Osteocyte (in vitro differentiated cells): ENCODE data around the gene ZNF716. TPM values are rescaled to one million over a fixed set of nuclear protein-coding genes. Genes with fewer than 3 reads are reported as not detected.
A peak's percentile ranks its signal among the peaks of the same experiment; 100 is the strongest.
"Not testable (repeated sequence)": the region's sequence is repeated elsewhere in the genome, so short reads cannot be mapped to it uniquely, and the experiment has no call there.

Experiments used
- DNase-seq: peaks from one replicate; pipeline ENCODE4 v3.0.0; 2021; ENCODE audit warnings: mixed read lengths; ENCODE audit not compliant: unreplicated experiment; ENCODE audit errors: extremely low spot score
- H3K27ac Mint-ChIP-seq: one replicate; pipeline ENCODE4 v1.8.0; 2021; ENCODE audit warnings: mild to moderate bottlenecking, mixed read lengths; ENCODE audit not compliant: unreplicated experiment
- H3K27me3 Mint-ChIP-seq: one replicate; pipeline ENCODE4 v1.8.0; 2021; ENCODE audit warnings: mixed read lengths; ENCODE audit not compliant: unreplicated experiment
- H3K36me3 Mint-ChIP-seq: one replicate; pipeline ENCODE4 v1.8.0; 2021; ENCODE audit warnings: mixed read lengths; ENCODE audit not compliant: unreplicated experiment
- H3K4me1 Mint-ChIP-seq: one replicate; pipeline ENCODE4 v1.8.0; 2021; ENCODE audit warnings: mixed read lengths; ENCODE audit not compliant: unreplicated experiment
- H3K4me3 Mint-ChIP-seq: one replicate; pipeline ENCODE4 v1.8.0; 2021; ENCODE audit warnings: mild to moderate bottlenecking, moderate library complexity, mixed read lengths; ENCODE audit not compliant: unreplicated experiment
- H3K9me3 Mint-ChIP-seq: one replicate; pipeline ENCODE4 v1.8.0; 2021; ENCODE audit warnings: mixed read lengths; ENCODE audit not compliant: unreplicated experiment
- long read RNA-seq: library from polyadenylated mRNA; unstranded; transcript quantifications from one replicate; pipeline ENCODE4 v2.0.0, GENCODE V29; 2021
- total RNA-seq: library from RNA; stranded (reverse); gene quantifications from 2 replicates; pipeline ENCODE4 v1.2.1, GENCODE V29; 2021
- TF ChIP-seq, protein P1 (sequence below): fragments of 200-600 bp; sonication (generic); IDR thresholded peaks from 2 replicates; pipeline ENCODE4 v1.5.0; 2021; ENCODE audit warnings: antibody characterized with exemption, mild to moderate bottlenecking, moderate library complexity

ZNF716 gene
- total RNA-seq: not detected in 2 replicates
- long read RNA-seq: 0 reads

DNA sequence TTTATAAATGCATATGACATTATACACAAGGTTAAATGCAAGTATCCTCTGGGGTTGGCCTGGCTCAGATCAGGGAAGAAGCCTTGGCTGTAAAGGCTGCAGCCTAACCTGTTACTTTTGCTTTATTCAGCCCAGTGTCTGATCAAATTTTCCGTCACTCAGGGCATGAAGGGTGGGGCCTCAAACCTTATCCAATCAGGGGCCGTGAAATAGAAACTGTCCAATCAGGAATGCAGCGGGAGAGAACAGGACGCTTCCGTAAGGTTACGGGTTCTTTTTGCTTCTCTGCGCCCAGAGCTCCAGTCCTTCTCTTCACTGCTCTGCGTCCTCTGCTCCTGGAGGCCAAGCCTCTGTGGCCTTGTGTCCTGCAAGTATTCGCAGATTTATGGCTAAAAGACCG, at the start of gene ZNF716:
ZNF716 (plus strand) TSS at position 274 of the 400 bp plus-strand sequence; CDS start at position 386, 112 bp downstream.
- H3K4me1 Mint-ChIP-seq: no peaks in the 10 kb centered on the region
- no peaks in the 10 kb centered on the region for H3K36me3 Mint-ChIP-seq
- no peaks in the 10 kb centered on the region for H3K27me3 Mint-ChIP-seq
- H3K4me3 Mint-ChIP-seq: no peak within 1 kb of the TSS
- no peak for DNase-seq
- H3K9me3 Mint-ChIP-seq: peaks cover 23% of the 10 kb centered on the region
- no peak within 1 kb of the TSS for H3K27ac Mint-ChIP-seq
- TF ChIP-seq, protein P1, sequence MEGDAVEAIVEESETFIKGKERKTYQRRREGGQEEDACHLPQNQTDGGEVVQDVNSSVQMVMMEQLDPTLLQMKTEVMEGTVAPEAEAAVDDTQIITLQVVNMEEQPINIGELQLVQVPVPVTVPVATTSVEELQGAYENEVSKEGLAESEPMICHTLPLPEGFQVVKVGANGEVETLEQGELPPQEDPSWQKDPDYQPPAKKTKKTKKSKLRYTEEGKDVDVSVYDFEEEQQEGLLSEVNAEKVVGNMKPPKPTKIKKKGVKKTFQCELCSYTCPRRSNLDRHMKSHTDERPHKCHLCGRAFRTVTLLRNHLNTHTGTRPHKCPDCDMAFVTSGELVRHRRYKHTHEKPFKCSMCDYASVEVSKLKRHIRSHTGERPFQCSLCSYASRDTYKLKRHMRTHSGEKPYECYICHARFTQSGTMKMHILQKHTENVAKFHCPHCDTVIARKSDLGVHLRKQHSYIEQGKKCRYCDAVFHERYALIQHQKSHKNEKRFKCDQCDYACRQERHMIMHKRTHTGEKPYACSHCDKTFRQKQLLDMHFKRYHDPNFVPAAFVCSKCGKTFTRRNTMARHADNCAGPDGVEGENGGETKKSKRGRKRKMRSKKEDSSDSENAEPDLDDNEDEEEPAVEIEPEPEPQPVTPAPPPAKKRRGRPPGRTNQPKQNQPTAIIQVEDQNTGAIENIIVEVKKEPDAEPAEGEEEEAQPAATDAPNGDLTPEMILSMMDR: no peak

DNA sequence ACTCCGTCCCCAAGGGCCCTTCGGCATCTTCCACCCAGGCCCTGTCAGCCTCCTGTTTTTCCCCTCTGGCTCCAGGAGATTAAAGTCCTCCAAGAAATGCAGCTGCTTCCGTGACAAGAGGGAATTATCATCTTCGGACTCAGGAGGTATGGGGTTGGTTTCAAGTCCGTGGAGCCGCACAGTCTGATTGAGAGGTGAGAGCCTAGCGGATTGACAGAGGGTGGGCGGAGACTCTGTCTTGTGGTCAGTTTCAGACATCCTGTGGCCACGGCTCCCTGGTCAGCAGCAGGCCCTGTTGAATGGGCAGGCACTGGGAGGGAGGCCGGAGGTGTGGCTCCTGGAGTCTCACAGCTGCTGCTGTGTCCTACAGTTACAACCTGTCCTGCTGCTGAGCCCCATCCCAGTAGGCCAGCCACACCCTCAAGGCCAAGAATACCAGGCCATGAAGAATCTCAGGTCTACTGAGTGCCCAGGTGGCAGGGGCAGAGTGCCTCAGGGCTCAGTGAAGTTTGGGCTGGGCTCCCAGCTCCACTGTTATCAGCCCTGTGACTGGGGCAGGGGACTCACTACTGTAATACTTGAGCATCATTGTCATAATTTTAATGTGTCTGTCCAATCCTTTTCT, 49.3 kb upstream of the ZNF716 start:
- no peaks in the 10 kb centered on the region for H3K36me3 Mint-ChIP-seq
- DNase-seq: peak; percentile 56
- H3K4me1 Mint-ChIP-seq: no peaks in the 10 kb centered on the region
- H3K9me3 Mint-ChIP-seq: peaks cover 24% of the 10 kb centered on the region
- no peak overlapping the region for H3K27ac Mint-ChIP-seq
- no peak overlapping the region for H3K4me3 Mint-ChIP-seq
- TF ChIP-seq, protein P1: no peak
- H3K27me3 Mint-ChIP-seq: no peaks in the 10 kb centered on the region

DNA sequence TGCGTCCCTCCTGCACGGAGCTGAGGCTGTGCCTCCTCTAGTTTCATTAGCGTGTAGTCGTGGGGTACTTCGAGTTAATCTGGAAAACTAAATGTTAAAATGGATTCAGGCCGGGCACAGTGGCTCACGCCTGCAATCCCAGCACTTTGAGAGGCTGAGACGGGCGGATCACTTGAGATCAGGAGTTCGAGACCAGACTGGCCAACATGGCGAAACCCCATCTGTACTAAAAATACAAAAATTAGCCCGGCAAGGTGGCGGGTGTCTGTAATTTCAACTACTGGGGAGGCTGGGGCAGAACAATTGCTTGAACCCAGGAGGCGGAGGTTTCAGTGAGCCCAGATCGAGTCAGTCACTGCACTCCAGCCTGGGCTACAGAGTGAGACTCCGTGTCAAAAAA, 46.9 kb upstream of the ZNF716 start:
- not testable (repeated sequence) for H3K4me3 Mint-ChIP-seq, H3K4me1 Mint-ChIP-seq, H3K36me3 Mint-ChIP-seq, H3K27ac Mint-ChIP-seq, H3K27me3 Mint-ChIP-seq
- H3K9me3 Mint-ChIP-seq: peaks cover 34% of the 10 kb centered on the region
- DNase-seq: peak; percentile 64

DNA sequence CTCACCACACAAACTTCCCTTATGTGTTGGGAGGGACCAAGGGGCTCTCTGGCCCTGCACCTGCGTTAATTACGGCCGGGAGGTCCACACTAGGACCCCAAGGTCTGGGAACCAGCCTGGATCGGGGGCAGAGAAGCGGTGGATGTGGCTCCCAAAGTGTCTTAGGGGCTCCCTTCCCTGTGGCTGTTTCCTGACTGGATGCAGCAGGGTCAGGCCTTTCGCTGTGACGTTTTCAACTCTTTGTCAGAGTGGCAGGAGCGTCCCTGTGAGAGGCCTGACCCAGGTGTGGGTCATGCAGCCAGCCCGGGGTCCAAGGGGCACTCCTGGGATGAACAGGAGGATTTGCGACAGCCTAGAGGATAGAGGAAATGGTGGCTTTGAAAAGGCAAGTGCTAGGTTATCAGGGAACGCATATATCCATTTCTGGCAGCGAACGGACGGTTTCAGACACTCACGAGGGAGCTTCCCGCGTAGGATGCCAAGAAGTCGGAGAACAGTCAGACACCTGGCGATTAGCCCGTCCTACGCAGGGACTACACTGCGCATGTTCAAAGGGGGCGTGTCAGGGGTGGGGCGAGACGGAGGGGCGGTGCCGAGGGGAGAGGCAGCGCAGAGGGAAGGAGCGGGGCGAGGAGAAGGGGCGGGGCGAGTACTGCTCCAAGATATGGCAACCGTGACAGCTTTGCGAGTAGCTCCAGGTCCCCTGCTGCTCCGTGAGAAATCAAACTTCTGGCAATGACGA, 46.2 kb upstream of the ZNF716 start:
- Mint-ChIP-seq H3K27me3 (no peaks in the 10 kb centered on the region), H3K4me3 (no peak overlapping the region), H3K4me1 (no peaks in the 10 kb centered on the region), H3K36me3 (no peaks in the 10 kb centered on the region), H3K27ac (no peak overlapping the region), H3K9me3 (peaks cover 40% of the 10 kb centered on the region)
- TF ChIP-seq, protein P1: no peak
- peak; percentile 80 for DNase-seq

DNA sequence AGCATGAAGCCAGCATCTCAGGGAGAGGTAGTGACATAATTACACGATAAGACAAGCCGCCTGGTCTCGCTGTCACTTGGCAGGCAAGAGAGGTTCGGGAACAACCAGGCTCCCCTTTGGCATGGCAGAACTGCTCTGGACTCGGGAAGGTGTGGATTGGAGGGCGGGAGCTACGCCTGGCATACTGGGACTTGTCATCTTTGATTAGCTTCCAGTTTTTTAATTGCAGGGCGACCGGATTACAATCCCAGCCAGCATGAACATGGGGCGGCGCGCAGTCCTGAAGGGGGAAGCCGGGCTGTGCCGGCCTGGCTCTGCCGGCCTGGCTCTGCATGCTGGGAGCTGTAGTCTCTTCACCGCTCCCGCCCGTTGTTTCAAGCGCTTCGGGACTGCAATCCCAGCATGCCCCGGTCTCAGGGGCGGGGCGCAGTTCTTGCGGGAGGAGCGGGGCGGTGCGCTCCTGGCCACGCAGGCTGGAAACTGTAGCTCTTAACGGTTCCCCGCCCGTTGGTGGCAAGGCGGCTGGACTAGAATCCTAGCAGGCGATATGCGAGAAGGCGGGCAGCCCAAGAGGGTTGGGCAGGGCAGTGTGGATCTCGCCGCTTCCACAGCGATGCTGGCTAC, 45.5 kb upstream of the ZNF716 start:
- H3K27ac Mint-ChIP-seq: no peak overlapping the region
- DNase-seq: no peak
- TF ChIP-seq, protein P1: no peak
- peaks cover 44% of the 10 kb centered on the region for H3K9me3 Mint-ChIP-seq
- H3K27me3 Mint-ChIP-seq: no peaks in the 10 kb centered on the region
- H3K4me1 Mint-ChIP-seq: no peaks in the 10 kb centered on the region
- H3K36me3 Mint-ChIP-seq: no peaks in the 10 kb centered on the region
- no peak overlapping the region for H3K4me3 Mint-ChIP-seq
